GM12864 (cell line): ENCODE measurements around the gene ANKRD39.

Source experiments
- DNase-seq: peaks from one replicate; pipeline ENCODE4 v3.0.0-alpha.2; 2011; ENCODE audit warnings: low read depth
- H3K4me3 ChIP-seq: 2 replicates; pipeline ENCODE4 v1.5.1; 2011; ENCODE audit warnings: mild to moderate bottlenecking, low read depth, low read length, control low read depth
- CTCF ChIP-seq: IDR thresholded peaks from 2 replicates; pipeline ENCODE4 v1.5.1; 2011; ENCODE audit warnings: low read depth, mild to moderate bottlenecking, moderate library complexity, low read length, control low read depth, inconsistent platforms; ENCODE audit errors: missing control alignments

ANKRD39 gene

DNA sequence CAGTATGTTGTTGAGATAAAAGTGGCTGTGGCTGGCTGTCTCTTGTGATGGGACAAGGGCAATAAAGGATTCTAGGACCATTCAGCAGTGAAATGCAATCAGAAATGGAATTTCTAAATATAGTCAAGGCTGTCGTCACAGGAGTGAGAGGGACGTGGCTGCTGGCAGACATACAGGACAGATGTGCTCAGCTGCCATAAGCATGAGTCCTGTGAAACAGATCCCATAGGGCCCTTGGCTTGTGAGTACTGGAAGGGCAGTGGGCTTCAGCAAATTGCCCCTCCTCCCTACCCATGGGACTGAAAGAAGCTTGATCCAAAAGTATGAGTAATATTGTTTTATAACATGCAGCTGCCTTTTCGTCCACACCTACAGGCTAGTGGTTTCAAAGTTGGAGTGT is 45.9 kb downstream of the ANKRD39 start:
- TF ChIP-seq CTCF = no peak
- DNase-seq = no peak

DNA sequence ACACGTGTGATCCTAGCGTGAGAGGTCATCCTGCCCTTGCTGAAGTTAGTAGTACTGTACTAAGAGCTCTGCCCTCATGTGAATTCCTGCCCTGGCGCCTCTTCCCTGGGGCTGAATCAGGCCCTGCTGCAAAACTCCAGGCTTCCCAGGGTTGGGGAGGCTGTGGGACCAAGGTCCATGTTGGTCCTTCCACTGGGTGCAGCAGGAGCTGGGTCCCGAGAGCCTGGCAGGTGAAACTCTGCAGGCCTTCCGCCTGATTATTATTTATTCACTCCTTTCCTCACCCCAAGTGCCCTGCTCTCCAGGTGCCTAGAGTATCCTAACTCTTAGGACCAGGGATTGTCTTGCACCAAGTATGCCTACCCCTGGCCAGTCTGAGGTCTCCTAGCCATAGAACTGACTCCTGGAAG is 47.0 kb downstream of the ANKRD39 start:
- no peak overlapping the region for H3K4me3 ChIP-seq
- no peak for DNase-seq
- TF ChIP-seq CTCF = no peak

More for the DNA sequence above, 45.9 kb downstream of the ANKRD39 start:
- no peak overlapping the region for H3K4me3 ChIP-seq

- no peak for DNase-seq
- H3K4me3 ChIP-seq = no peak overlapping the region
- TF ChIP-seq CTCF = no peak
Observed at GRCh38 chr2:96809951-96810782, 47.6 kb downstream of the ANKRD39 start.

- no peak for DNase-seq
- no peak for TF ChIP-seq CTCF
- H3K4me3 ChIP-seq = no peak overlapping the region
Observed at GRCh38 chr2:96809216-96809882, 48.5 kb downstream of the ANKRD39 start.

DNA sequence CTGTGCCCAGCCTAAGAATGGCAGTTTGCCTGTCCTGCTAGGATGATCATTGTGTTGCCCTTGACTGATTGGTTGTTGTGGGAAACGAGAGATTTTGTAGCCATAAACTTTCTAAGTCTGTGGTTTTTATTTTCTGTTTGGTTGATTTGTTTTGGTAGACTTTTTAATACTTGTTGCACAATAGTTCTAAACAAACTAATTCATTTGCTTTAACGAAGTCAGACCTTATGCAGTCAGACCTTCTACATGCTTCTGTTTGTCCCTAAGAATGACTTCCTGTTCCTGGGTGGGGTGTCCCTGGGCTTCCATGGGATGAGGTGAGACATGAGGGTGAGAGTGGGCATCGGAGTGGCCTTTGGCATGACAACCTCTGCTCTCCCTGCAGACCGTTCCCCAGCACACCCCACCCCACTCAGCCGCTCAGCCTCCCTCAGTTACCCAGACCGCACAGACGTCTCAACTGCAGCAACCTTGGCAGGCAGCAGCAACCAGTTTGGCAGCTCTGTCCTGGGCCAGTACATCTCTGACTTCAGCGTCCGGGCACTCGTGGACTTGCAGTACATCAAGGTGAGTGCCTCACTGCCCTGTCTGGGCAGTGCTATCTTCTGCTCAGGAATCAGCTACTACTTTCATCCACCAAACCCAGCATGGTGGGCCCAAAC is 49.5 kb downstream of the ANKRD39 start:
- TF ChIP-seq CTCF = no peak
- DNase-seq = no peak

DNA sequence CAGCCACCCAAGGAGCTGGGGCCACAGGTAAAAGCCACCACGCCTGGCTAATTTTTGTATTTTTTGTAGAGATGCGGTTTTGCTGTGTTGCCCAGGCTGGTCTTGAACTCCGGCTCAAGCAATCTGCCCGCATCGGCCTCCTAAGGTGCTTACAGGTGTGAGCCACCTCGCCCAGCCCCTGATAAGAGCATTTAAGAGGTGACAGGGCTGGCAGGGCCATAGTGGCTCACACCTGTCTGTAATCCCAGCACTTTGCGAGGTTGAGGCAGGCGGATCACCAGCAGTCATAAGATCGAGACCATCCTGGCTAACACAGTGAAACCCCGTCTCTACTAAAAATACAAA is 50.7 kb downstream of the ANKRD39 start:
- no peak overlapping the region for H3K4me3 ChIP-seq
- DNase-seq = no peak

More for the DNA sequence above, 49.5 kb downstream of the ANKRD39 start:
- H3K4me3 ChIP-seq = no peak overlapping the region

More for the DNA sequence above, 50.7 kb downstream of the ANKRD39 start:
- TF ChIP-seq CTCF = no peak
